Measurements from ENCODE around the gene OSBPL5. TPM values are rescaled to one million over a fixed set of nuclear protein-coding genes. Genes with fewer than 3 reads are reported as not detected.

Gene OSBPL5
- total and polyA plus RNA-seq, 9 of the 15 experiments (the other 6 are each of a cell fraction or from before 2014, with no cell fraction given), result 0.06 to 14.8 (median 3.2) TPM

- TF ChIP-seq, protein P1, sequence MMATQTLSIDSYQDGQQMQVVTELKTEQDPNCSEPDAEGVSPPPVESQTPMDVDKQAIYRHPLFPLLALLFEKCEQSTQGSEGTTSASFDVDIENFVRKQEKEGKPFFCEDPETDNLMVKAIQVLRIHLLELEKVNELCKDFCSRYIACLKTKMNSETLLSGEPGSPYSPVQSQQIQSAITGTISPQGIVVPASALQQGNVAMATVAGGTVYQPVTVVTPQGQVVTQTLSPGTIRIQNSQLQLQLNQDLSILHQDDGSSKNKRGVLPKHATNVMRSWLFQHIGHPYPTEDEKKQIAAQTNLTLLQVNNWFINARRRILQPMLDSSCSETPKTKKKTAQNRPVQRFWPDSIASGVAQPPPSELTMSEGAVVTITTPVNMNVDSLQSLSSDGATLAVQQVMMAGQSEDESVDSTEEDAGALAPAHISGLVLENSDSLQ (IDR thresholded peaks at IDR 0.05), result 0 out of 2 replicates have a peak, but pooled peaks have one; percentile 1
- no peak for TF ChIP-seq VEZF1 (CRISPR knock-in tag; IDR thresholded peaks at IDR 0.05)
- TF ChIP-seq E2F6 (IDR thresholded peaks at IDR 0.05; ENCODE audit: borderline replicate concordance in 1 of 2, extremely low read depth in 1 of 2, insufficient read depth in 1 of 2, insufficient read length in 1 of 2, low read depth in 1 of 2, low read length in 1 of 2, poor library complexity in 1 of 2, severe bottlenecking in 1 of 2), result peak; percentile 77 to 95
Observed at GRCh38 chr11:3189196-3189843, 24.2 kb upstream of the OSBPL5 start (continued).

DNA sequence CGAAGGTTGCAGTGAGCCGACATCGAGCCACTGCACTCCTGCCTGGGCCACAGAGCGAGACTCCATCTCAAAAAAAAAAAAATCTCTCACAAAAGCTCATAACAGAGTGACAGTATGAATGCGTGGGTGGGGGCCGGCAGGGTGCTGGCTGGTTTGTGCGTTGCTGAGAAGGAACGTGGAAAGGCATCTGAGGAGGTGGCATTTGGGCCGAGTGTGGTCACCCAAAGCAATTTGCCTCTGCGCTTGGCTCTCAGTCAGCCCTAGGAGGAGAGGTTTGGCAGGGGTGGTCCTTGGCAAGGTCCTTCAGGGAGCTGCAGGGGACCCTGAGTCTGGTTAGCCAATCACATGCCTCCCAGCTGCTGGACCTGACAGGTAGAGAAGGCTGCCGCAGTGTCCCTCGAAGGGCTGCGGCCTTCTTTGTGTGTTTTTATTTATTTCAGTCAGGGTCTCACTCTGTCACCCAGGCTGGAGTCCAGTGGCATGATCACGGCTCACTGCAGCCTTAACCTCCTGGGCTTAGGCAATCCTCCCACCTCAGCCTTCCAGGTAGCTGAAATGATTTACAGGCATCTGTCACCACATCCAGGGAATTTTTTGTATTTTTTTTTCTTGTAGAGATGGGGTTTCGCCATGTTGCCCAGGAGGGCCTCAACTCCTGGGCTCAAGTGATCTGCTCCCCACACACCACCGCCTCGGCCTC is 23.5 kb upstream of the OSBPL5 start:
- no peak for FAIRE-seq
- BruUV-seq (replicated peaks), result no TSS peak
- intact Hi-C loops (cut with micrococcal nuclease), result no loop called here

More for the DNA sequence above, 23.5 kb upstream of the OSBPL5 start:
- Histone ChIP-seq H3K27ac (ENCODE audit: extremely low read depth, low read depth, low read length) (no peak overlapping the region), H3K4me1 (replicated peaks in 1 of 2; ENCODE audit: control insufficient read depth in 2 of 2, insufficient read depth in 2 of 2, low read length in 2 of 2) (peaks cover 0 to 23% of the 10 kb centered on the region in 2 experiments; a peak in 3 of 5 replicates), H3K79me2 (ENCODE audit: control insufficient read depth, insufficient read depth, low read length) (no peaks in the 10 kb centered on the region), H3K9me3 (replicated peaks; ENCODE audit: control insufficient read depth, insufficient read depth, low read depth, low read length) (no peaks in the 10 kb centered on the region), H3K4me2 (ENCODE audit: insufficient read depth, low read length) (no peak overlapping the region), H4K20me1 (replicated peaks; ENCODE audit: control insufficient read depth, insufficient read depth, low read length) (no peaks in the 10 kb centered on the region), H3K36me3 (ENCODE audit: control insufficient read depth, insufficient read depth, low read length) (no peaks in the 10 kb centered on the region), H3K9ac (ENCODE audit: insufficient read depth in 1 of 2, low read depth in 2 of 2, low read length in 2 of 2) (peak overlapping the region in 1 of 2 experiments; percentile 61; a peak in 1 of 4 replicates), H3K4me3 (no peak overlapping the region), H2AFZ (ENCODE audit: low read depth, low read length) (no peak overlapping the region), H3K9me1 (ENCODE audit: control insufficient read depth, insufficient read depth, low read length) (no peaks in the 10 kb centered on the region), H3K27me3 (ENCODE audit: control insufficient read depth in 2 of 2, insufficient read depth in 2 of 2, low read length in 2 of 2) (no peaks in the 10 kb centered on the region)
- ChIA-PET POLR2A (interaction anchor here (0.6 kb wide), 2 partner anchors 7 to 11 kb away, joined by 3 to 4 read pairs; no protein-coding TSS in a partner anchor), CTCF (ENCODE audit: low intra/inter-chr PET ratio) (no interaction called here)
- in situ Hi-C loops (cut with MboI), result no loop called here
- ATAC-seq (no peak), DNase-seq (ENCODE audit: extremely low read depth in 1 of 4, low spot score in 3 of 4) (no peak)
- 34% methylated on average over 14 of the region's 17 CpGs for WGBS (ENCODE audit: insufficient coverage, low coverage, missing lambda C conversion rate)
- TF ChIP-seq, protein P1 (IDR thresholded peaks at IDR 0.05), result peak; percentile 51
- TF ChIP-seq ZNF707 (CRISPR knock-in tag; conservative IDR thresholded peaks at IDR 0.05), result no peak
- TF ChIP-seq EGR1 (conservative IDR thresholded peaks at IDR 0.05), result peak; percentile 84
- TF ChIP-seq, protein P2, sequence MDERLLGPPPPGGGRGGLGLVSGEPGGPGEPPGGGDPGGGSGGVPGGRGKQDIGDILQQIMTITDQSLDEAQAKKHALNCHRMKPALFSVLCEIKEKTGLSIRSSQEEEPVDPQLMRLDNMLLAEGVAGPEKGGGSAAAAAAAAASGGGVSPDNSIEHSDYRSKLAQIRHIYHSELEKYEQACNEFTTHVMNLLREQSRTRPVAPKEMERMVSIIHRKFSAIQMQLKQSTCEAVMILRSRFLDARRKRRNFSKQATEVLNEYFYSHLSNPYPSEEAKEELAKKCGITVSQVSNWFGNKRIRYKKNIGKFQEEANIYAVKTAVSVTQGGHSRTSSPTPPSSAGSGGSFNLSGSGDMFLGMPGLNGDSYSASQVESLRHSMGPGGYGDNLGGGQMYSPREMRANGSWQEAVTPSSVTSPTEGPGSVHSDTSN (CRISPR knock-in tag; IDR thresholded peaks at IDR 0.05; ENCODE audit: low read depth), result no peak
- TF ChIP-seq, protein P2 (tag; conservative IDR thresholded peaks at IDR 0.05; ENCODE audit: low read depth), result peak; percentile 62
- peak; percentile 71 for TF ChIP-seq MEIS2 (IDR thresholded peaks at IDR 0.05; ENCODE audit: partially characterized antibody)
- TF ChIP-seq FUS (optimal IDR thresholded peaks at IDR 0.05; ENCODE audit: low read depth, low read length), result no peak
